Mucosa of rectum (tissue), 2 donors: ENCODE measurements around the gene AOX1.

Source experiments
- H3K27ac ChIP-seq, 2 donors: one replicate each; pipeline ENCODE4 v1.7.0; 2013; ENCODE audit warnings: inconsistent platforms in 2 of 2, low read depth in 2 of 2, low read length in 2 of 2
- H3K27me3 ChIP-seq, 2 donors: one replicate each; pipeline ENCODE4 v1.7.0; 2013; ENCODE audit warnings: low read length in 2 of 2; ENCODE audit not compliant: control insufficient read depth in 2 of 2, insufficient read depth in 2 of 2
- H3K36me3 ChIP-seq, 2 donors: one replicate each; pipeline ENCODE4 v1.7.0; 2013; ENCODE audit warnings: low read length in 2 of 2; ENCODE audit not compliant: control insufficient read depth in 2 of 2, insufficient read depth in 2 of 2
- H3K4me1 ChIP-seq, 2 donors: one replicate each; pipeline ENCODE4 v1.7.0; 2013; ENCODE audit warnings: low read length in 2 of 2, mild to moderate bottlenecking in 1 of 2; ENCODE audit not compliant: control insufficient read depth in 2 of 2, insufficient read depth in 2 of 2
- H3K4me3 ChIP-seq, 2 donors: one replicate each; pipeline ENCODE4 v1.7.0; 2013; ENCODE audit warnings: low read length in 2 of 2
- H3K9ac ChIP-seq, 2 donors: one replicate each; pipeline ENCODE4 v1.7.0; 2013; ENCODE audit warnings: low read length in 2 of 2, low read depth in 1 of 2, mild to moderate bottlenecking in 1 of 2
- H3K9me3 ChIP-seq, 2 donors: one replicate each; pipeline ENCODE4 v1.7.0; 2013; ENCODE audit warnings: low read length in 2 of 2; ENCODE audit not compliant: control insufficient read depth in 2 of 2
- donor health status: healthy.
- donor health status: Normal muscosa, but diverticular disease.

AOX1 gene

DNA sequence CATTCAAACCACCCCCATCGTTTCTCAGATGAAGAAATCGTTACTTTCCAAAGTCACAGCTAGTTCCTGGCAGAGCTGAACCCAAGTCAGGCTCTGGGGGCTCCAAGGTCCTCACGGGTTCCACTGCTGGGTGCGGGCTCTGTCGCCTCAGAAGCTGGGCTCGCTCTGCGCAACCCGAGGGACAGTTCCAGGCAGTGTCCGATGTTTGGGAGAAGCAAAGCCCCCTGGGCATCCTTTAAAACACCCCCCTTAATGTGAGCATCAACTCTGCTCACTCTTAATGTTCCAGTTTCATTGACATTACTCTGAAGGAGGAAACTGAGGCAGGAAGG lies 796 bp downstream of the AOX1 start:
- Histone ChIP-seq H3K4me1 (no peaks in the 10 kb centered on the region), H3K36me3 (no peaks in the 10 kb centered on the region), H3K27me3 (no peaks in the 10 kb centered on the region), H3K9ac (no peak overlapping the region), H3K4me3 (peak overlapping the region in 1 of 2 donors; percentile 75), H3K9me3 (no peaks in the 10 kb centered on the region), H3K27ac (peak overlapping the region in 1 of 2 donors; percentile 53)

DNA sequence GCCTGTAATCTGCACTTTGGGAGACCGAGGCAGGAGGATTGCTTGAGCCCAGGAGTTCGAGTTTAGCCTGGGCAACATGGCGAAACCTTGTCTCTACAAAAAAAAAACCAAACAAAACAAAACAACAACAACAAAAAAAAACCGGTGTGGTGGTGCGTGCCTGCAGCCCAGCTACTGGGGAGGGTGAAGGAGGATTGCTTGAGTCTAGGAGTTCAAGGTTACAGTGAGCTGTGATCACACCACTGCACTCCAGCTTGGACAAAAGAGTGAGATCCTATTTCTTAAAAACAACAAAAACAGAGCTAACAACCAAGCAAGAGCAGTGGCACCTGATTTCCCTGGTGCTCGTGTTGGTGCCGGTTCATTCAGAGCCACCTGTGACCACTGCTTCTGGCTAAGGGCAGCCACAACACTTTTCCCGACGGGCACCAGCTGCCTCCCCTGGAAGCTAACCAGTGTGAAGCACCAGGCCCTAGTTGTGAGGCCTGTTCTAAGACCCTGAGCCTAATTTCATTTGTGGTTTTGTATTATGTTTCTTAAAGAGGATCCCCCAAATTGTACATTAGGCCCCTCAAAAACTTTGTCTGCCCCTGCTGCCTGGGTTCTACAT lies 1.3 kb downstream of the AOX1 start:
- H3K4me3 ChIP-seq: no peak overlapping the region
- H3K27ac ChIP-seq: no peak overlapping the region
- no peak overlapping the region for H3K9ac ChIP-seq
- H3K27me3 ChIP-seq: no peaks in the 10 kb centered on the region
- no peaks in the 10 kb centered on the region for H3K4me1 ChIP-seq
- H3K9me3 ChIP-seq: no peaks in the 10 kb centered on the region
- H3K36me3 ChIP-seq: no peaks in the 10 kb centered on the region

DNA sequence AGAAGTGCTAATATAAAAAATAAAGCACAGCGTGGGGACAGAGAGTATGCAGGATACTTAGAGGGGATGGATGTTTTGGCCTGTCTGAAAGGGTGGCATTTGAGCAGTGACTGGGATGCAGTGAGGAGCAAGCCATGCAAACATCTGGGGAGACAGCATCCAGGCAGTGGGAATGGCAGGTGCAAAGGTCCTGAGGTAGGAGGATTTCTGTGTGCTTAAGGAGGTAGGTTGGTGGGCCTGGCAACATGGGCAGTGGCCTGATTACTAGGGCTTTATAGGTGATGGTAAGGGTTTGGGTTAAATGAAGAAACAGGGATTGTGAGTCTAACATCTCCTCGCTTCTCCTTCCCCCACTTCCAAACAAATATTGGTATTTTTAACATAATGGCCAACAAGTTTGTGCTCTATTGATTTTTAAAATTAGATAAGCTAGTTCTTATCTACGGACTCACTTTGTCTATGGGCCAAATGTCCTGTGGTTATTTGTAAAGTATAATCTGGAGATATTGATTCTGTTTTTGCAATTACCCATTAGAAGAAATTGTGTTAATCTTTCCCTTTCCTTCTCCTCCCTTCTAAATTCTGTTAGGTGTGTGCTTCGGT lies 2.4 kb downstream of the AOX1 start:
- Histone ChIP-seq H3K9ac (no peak overlapping the region), H3K27ac (no peak overlapping the region), H3K4me1 (no peaks in the 10 kb centered on the region), H3K9me3 (no peaks in the 10 kb centered on the region), H3K4me3 (no peak overlapping the region), H3K36me3 (no peaks in the 10 kb centered on the region), H3K27me3 (no peaks in the 10 kb centered on the region)

DNA sequence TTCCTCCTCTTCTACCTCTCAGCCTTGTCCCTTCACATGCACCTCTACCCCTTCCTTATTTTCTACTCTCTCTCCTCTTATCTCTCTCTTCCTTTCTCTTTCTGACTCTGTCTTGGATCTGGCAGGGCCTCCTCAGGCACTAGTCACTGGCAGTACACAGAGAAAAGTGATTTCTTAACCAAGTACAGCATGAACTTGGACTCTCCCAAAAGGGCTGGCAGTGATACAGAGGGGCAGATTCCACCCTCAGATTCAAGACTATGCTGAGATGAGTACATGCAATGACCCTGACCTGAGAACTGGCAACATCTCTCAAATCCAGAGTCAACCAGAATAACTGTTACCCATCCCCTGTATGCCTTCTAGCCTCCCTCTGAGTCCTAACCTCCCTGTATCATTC lies 4.3 kb downstream of the AOX1 start:
- Histone ChIP-seq H3K4me1 (no peaks in the 10 kb centered on the region), H3K4me3 (no peak overlapping the region), H3K9ac (no peak overlapping the region), H3K27me3 (no peaks in the 10 kb centered on the region), H3K36me3 (no peaks in the 10 kb centered on the region), H3K27ac (no peak overlapping the region), H3K9me3 (no peaks in the 10 kb centered on the region)

DNA sequence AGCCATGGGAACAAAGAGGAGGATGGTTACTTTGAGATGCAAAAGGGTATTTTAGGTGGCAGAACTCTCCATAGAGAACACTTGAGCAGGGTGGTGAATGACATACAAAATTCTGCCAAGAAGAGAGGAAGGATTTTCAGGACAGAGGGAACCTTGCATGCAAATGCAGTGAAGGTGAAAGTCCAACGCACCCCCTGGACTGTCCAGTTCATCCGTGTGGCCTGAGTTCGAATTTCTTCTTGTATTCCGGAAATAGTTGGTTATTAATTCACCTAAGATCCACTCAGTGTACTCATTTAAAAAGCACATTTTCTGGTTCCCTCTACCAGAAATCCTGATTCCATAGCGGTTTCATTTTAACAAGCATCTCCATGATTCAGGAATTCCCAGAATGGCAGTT lies 5.5 kb downstream of the AOX1 start:
- no peaks in the 10 kb centered on the region for H3K27me3 ChIP-seq
- H3K4me3 ChIP-seq: no peak overlapping the region
- H3K9me3 ChIP-seq: no peaks in the 10 kb centered on the region
- no peaks in the 10 kb centered on the region for H3K36me3 ChIP-seq
- H3K27ac ChIP-seq: no peak overlapping the region
- H3K9ac ChIP-seq: no peak overlapping the region
- no peaks in the 10 kb centered on the region for H3K4me1 ChIP-seq

DNA sequence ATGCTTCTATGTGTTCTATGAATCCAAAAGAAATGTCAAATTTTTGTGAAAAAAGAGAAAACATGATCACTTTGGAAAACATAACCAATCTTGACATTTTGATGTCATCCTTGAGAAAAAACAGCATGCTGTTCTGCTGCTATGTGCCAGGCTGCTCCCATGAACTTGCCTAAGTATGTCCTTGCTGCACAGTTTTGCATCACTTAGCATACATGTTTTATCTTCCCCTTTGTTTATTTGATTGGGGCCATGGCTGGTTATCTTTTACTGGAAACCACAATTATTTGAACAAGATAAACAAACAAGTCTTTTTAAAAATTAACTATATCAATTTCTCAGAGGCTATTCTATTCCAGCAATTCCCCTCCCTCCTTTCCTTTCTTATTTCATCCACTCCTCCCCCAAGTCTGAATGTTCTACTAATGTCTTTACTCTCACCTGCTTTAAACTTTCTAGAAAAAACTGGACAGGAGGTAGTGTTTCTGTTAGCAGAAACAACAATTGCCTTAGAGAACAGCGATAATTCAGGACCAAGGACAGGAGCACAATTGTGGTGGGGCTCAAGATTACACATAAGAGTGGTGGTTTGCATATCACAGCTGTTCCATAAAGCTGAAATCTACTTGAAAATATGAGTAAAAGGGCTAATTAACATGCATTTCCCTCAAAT lies 6.7 kb downstream of the AOX1 start:
- no peaks in the 10 kb centered on the region for H3K9me3 ChIP-seq
- no peaks in the 10 kb centered on the region for H3K27me3 ChIP-seq
- H3K9ac ChIP-seq: no peak overlapping the region
- no peak overlapping the region for H3K27ac ChIP-seq
- H3K36me3 ChIP-seq: no peaks in the 10 kb centered on the region
- no peak overlapping the region for H3K4me3 ChIP-seq
- H3K4me1 ChIP-seq: peaks cover 4 to 5% of the 10 kb centered on the region in 2 donors

DNA sequence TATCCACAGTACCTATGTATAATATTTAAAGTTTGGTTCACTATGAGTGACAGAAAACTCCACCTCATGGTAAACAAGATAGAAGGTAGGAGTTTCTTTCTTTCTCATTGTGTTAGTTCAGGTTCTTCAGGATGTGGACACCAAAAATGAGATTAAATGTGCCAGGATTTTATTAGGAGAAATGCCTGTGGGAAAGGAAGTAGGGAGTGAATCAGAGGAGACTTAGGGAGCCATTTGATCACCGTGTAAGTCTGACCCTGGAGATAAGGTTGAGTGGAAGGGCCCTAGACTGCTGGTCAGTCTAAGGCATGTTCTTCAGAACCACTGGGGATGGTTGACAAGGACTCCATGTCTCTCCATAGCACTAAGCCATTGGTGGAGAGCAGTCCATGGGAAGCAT lies 8.1 kb downstream of the AOX1 start:
- no peak overlapping the region for H3K27ac ChIP-seq
- H3K36me3 ChIP-seq: no peaks in the 10 kb centered on the region

DNA sequence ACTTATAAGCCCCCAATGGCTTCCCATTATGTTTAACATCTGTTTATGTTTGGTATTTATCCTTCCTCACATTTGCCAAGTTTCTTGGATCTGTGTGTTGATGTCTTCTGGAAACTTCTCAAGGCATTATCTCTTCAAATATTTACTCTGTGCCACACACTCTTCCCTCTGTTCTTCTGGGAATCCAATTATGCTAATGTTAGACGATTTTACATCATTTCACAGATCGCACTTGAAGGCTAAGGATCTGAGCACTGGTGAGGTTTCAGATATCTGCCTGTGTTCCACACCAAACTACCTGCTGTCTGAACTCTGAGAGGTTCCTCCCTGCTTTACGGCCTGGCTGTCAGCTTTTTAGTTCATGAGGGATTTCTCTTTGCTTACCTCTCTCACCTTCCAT lies 10.1 kb downstream of the AOX1 start:
- Histone ChIP-seq H3K27ac (peak overlapping the region in 1 of 2 donors; percentile 18), H3K9me3 (no peaks in the 10 kb centered on the region), H3K36me3 (no peaks in the 10 kb centered on the region)

More for the DNA sequence above, 8.1 kb downstream of the AOX1 start:
- Histone ChIP-seq H3K4me1 (peaks cover 4 to 5% of the 10 kb centered on the region in 2 donors), H3K9me3 (no peaks in the 10 kb centered on the region), H3K4me3 (no peak overlapping the region), H3K27me3 (no peaks in the 10 kb centered on the region), H3K9ac (no peak overlapping the region)

DNA sequence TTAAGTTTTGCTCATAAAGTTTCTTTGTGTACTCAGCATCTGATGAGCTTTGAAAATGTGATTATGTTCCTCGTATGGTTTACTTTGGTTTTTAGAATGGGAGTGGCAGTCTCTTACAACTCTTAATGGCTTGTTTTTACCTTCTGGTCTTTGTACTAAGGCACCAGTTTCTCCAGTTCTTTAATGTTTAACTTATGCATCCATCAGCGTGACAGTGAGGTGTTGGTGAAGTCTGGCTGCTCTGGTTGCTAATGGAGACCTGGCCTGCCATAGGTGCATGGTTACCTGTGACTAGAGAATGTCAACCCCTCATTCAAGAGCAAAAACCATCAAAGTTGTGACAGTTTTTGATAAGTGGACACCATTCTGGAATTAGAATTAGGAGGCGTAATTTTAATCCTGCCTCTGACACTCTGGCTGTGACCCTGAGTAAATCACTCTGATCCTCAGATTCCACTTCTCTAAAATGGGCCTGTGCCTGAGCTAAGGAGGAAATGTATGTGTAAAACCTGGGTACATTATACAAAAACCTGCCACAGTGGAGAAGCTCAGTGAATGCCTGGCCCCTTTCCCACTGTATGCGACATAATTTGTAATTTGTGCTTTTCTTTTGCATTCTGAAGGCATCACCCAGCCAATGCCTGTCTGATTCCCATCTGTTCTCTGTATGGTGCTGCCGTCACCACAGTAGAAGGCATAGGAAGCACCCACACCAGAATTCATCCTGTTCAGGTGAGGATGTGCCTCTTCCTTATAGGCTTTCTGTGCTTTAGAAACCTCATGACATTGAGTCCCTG lies 11.2 kb downstream of the AOX1 start:
- H3K27ac ChIP-seq: peak overlapping the region; percentile 32 to 38
- H3K27me3 ChIP-seq: no peaks in the 10 kb centered on the region
- peaks cover 5 to 6% of the 10 kb centered on the region in 2 donors for H3K4me1 ChIP-seq
- H3K36me3 ChIP-seq: no peaks in the 10 kb centered on the region
- no peak overlapping the region for H3K9ac ChIP-seq
- no peaks in the 10 kb centered on the region for H3K9me3 ChIP-seq
- no peak overlapping the region for H3K4me3 ChIP-seq

More for the DNA sequence above, 10.1 kb downstream of the AOX1 start:
- Histone ChIP-seq H3K27me3 (no peaks in the 10 kb centered on the region), H3K4me1 (peaks cover 5 to 6% of the 10 kb centered on the region in 2 donors), H3K9ac (no peak overlapping the region), H3K4me3 (no peak overlapping the region)

DNA sequence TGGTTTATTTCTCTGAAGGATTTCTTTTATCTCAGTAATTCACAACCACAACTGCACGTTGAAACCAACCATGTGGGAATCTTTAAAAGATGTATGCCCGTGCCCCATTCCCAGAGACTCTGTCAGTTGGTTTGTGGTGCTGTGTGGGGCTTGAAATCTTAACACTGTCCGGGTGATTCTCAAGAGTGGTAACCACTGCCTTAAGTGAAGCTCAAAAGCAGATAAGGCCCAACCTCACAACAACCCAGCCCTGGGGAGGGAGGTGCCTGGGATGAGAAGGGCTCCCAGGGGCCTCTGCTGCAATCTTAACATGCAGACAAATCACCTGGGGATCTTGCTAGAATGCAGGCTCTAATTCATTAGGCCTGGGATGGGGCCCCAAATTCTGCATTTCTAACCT lies 13.4 kb downstream of the AOX1 start:
- no peak overlapping the region for H3K27ac ChIP-seq
- H3K4me3 ChIP-seq: no peak overlapping the region
- H3K27me3 ChIP-seq: no peaks in the 10 kb centered on the region
- no peak overlapping the region for H3K9ac ChIP-seq
- peaks cover 5 to 6% of the 10 kb centered on the region in 2 donors for H3K4me1 ChIP-seq
- no peaks in the 10 kb centered on the region for H3K9me3 ChIP-seq
- no peaks in the 10 kb centered on the region for H3K36me3 ChIP-seq
